Endothelial cell of umbilical vein (primary cell): Measurements from ENCODE around the gene COL23A1. TPM values are rescaled to one million over a fixed set of nuclear protein-coding genes. Genes with fewer than 3 reads are reported as not detected.
"Not testable (repeated sequence)": the region's sequence is repeated elsewhere in the genome, so short reads cannot be mapped to it uniquely, and the experiment has no call there.

ENCODE experiments used
- BruUV-seq: library from RNA; stranded (reverse); fragments of 400-500 nt; replicated peaks from 2 replicates; lab custom pipeline; 2021; lab: Mats Ljungman, UMichigan
- CTCF ChIA-PET: fragments of 300-600, 350-600 bp; sonication (Branson Sonifier 250); formaldehyde crosslinking; loops from one replicate; lab custom pipeline; 2021; ENCODE audit warnings: antibody characterized with exemption, inconsistent platforms; lab: Charles Lee
- POLR2A ChIA-PET: fragments of 300-600, 350-600 bp; sonication (Branson Sonifier 250); formaldehyde crosslinking; loops from one replicate; lab custom pipeline; 2021; ENCODE audit warnings: antibody characterized with exemption, inconsistent platforms; lab: Charles Lee
- DNase-seq: peaks from one replicate; pipeline ENCODE4 v3.0.0-alpha.2; 2011; ENCODE audit warnings: low read depth, low spot score
- FAIRE-seq: peaks from 2 replicates; lab custom pipeline; 2011; peaks lifted over from hg19 to GRCh38; lab: Jason Lieb, UNC
- H2AFZ ChIP-seq: 2 replicates; pipeline ENCODE4 v1.6.0; 2012; ENCODE audit warnings: low read depth, low read length, control low read depth, inconsistent platforms
- H3K27ac ChIP-seq: 2 replicates; pipeline ENCODE4 v1.5.1; 2011; ENCODE audit warnings: low read depth, mild to moderate bottlenecking, control low read depth, low read length, moderate library complexity; ENCODE audit not compliant: insufficient read depth
- H3K27me3 ChIP-seq, 2 experiments: 2 replicates each; pipeline versions ENCODE4 v1.6.0 to v1.6.1; 2011; ENCODE audit warnings: low read length in 2 of 2, mixed read lengths in 1 of 2; ENCODE audit not compliant: control insufficient read depth in 2 of 2, insufficient read depth in 2 of 2
- H3K36me3 ChIP-seq, 2 experiments: 2 replicates in 1 of 2; 3 replicates in 1 of 2; pipeline ENCODE4 v1.5.1; 2011; ENCODE audit warnings: low read length in 2 of 2, mild to moderate bottlenecking in 1 of 2, moderate library complexity in 1 of 2; ENCODE audit not compliant: control insufficient read depth in 2 of 2, insufficient read depth in 2 of 2; ENCODE audit errors: extremely low read depth in 1 of 2
- H3K4me1 ChIP-seq: 3 replicates; pipeline ENCODE4 v1.5.1; 2011; ENCODE audit warnings: mild to moderate bottlenecking, low read length; ENCODE audit not compliant: control insufficient read depth, insufficient read depth; ENCODE audit errors: extremely low read depth
- H3K4me2 ChIP-seq: 2 replicates; pipeline ENCODE4 v1.6.1; 2011; ENCODE audit warnings: low read length, control low read depth, mixed read lengths; ENCODE audit not compliant: insufficient read depth
- H3K4me3 ChIP-seq, 3 experiments: fragments of 200-600 bp in 1 of 3; sonication (generic), shearing (Covaris generic) in 1 of 3; replicated peaks in 1 of 3; 2 replicates each; pipeline ENCODE4 v1.5.1; 2011 to 2016; ENCODE audit warnings: control low read depth in 3 of 3, low read length in 3 of 3, mild to moderate bottlenecking in 2 of 3, inconsistent platforms in 1 of 3, low read depth in 1 of 3, moderate library complexity in 1 of 3; ENCODE audit not compliant: insufficient read depth in 1 of 3
- H3K79me2 ChIP-seq: 2 replicates; pipeline ENCODE4 v1.6.0; 2012; ENCODE audit warnings: low read length, inconsistent platforms; ENCODE audit not compliant: control insufficient read depth, insufficient read depth
- H3K9ac ChIP-seq: replicated peaks from 2 replicates; pipeline ENCODE3; 2011; ENCODE audit warnings: low read length, control low read depth; ENCODE audit not compliant: insufficient read depth; ENCODE audit errors: extremely low read depth
- H3K9me1 ChIP-seq: replicated peaks from 3 replicates; pipeline ENCODE4 v1.6.0; 2011; ENCODE audit warnings: mild to moderate bottlenecking, low read length; ENCODE audit not compliant: control insufficient read depth, insufficient read depth; ENCODE audit errors: extremely low read depth
- H3K9me3 ChIP-seq: replicated peaks from 2 replicates; pipeline ENCODE4 v1.5.1; 2012; ENCODE audit warnings: low read length, inconsistent platforms; ENCODE audit not compliant: control insufficient read depth, insufficient read depth
- H4K20me1 ChIP-seq: replicated peaks from 2 replicates; pipeline ENCODE3; 2011; ENCODE audit warnings: mild to moderate bottlenecking, low read length; ENCODE audit not compliant: control insufficient read depth, insufficient read depth; ENCODE audit errors: extremely low read depth
- EZH2 ChIP-seq: IDR thresholded peaks from 2 replicates; pipeline ENCODE4 v1.6.1; 2012; ENCODE audit warnings: borderline replicate concordance, low read depth, mild to moderate bottlenecking, moderate library complexity, low read length, inconsistent platforms; ENCODE audit not compliant: severe bottlenecking
- FOS ChIP-seq: IDR thresholded peaks from 2 replicates; pipeline ENCODE4 v1.6.1; 2011; ENCODE audit warnings: mild to moderate bottlenecking, low read length, moderate library complexity, borderline replicate concordance; ENCODE audit not compliant: insufficient read depth
- GATA2 ChIP-seq: IDR thresholded peaks from 2 replicates; pipeline ENCODE4 v1.7.0; 2011; ENCODE audit warnings: low read depth, mild to moderate bottlenecking, moderate library complexity, mixed read lengths, low read length; ENCODE audit not compliant: insufficient read length, insufficient read depth
- JUN ChIP-seq: IDR thresholded peaks from 2 replicates; pipeline ENCODE4 v1.6.1; 2011; ENCODE audit warnings: borderline replicate concordance, low read depth; ENCODE audit not compliant: insufficient read length, insufficient read depth
- MYC ChIP-seq: IDR thresholded peaks from one replicate; pipeline ENCODE4 v1.6.1; 2011; ENCODE audit warnings: mild to moderate bottlenecking, low read depth, low read length
- POLR2A ChIP-seq: IDR thresholded peaks from 2 replicates; pipeline ENCODE4 v1.6.1; 2012; ENCODE audit warnings: low read depth, mild to moderate bottlenecking, control low read depth, low read length
- POLR2AphosphoS5 ChIP-seq: IDR thresholded peaks from 2 replicates; pipeline ENCODE4 v1.6.1; 2012; ENCODE audit warnings: low read depth, mild to moderate bottlenecking, control low read depth, low read length, moderate library complexity; ENCODE audit not compliant: insufficient read depth
- dilution Hi-C: fragments of 300-500 bp; cut with MboI; formaldehyde crosslinking; loops from one replicate; pipeline ENCODE4 v1.15.0; 2019; ENCODE audit warnings: low sequenced_read_pairs; ENCODE audit not compliant: extremely low pct_ligation_motif_present
- intact Hi-C: fragments of 100-400 bp; cut with micrococcal nuclease; formaldehyde crosslinking; loops from one replicate; pipeline ENCODE4 v1.10.0; 2022
- polyA plus RNA-seq, 4 experiments: library from polyadenylated mRNA; depleted of rRNA in 3 of 4; stranded (reverse) in 3 of 4; unstranded in 1 of 4; fragments of >200 nt; gene quantifications; 2 replicates each; pipeline versions ENCODE4 v1.2.1 to v1.2.3, GENCODE V29; 2011 to 2012; ENCODE audit warnings: missing spikeins in 1 of 4
- total RNA-seq: library from RNA; stranded (reverse); gene quantifications from 2 replicates; pipeline ENCODE4 v1.2.3, GENCODE V29; 2021
- TF ChIP-seq, protein P1 (sequence below), 2 donors: IDR thresholded peaks; 1 replicate in 1 of 2; 2 replicates in 1 of 2; pipeline ENCODE4 v1.5.1; 2011; ENCODE audit warnings: low read length in 2 of 2, mild to moderate bottlenecking in 2 of 2, moderate library complexity in 2 of 2, control low read depth in 1 of 2, inconsistent platforms in 1 of 2, low read depth in 1 of 2; ENCODE audit not compliant: insufficient read depth in 1 of 2; ENCODE audit errors: extremely low read depth in 1 of 2
- TF ChIP-seq, protein P2 (sequence below): IDR thresholded peaks from 2 replicates; pipeline ENCODE4 v1.6.1; 2011; ENCODE audit not compliant: insufficient read depth, insufficient read length

Gene COL23A1
- total and polyA plus RNA-seq, 2 donors (not counting 3 experiments of a cell fraction or from before 2014, with no cell fraction given): not detected

DNA sequence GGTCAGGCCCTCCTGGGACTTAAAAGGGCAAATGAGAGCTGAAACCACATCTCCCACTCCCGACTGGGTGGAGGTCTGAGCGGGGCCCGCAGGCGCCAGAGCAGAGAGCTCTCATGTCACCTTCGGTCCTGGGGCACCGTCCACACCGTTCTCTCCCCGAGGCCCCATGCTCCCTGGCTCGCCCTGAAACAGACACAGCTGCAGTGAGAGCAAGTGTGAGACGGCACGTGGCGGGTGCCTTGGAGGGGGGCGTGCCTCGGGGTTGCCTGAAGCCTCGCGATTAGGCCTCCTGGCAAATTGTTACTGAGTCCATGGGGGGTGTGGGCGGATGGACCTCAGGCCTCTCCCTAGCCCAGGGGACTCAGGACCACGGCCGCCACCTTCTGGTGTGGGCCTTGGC lies 333.4 kb downstream of the COL23A1 start:
- H3K9me1 ChIP-seq: no peaks in the 10 kb centered on the region
- no TSS peak for BruUV-seq
- H3K9me3 ChIP-seq: no peaks in the 10 kb centered on the region
- no peaks in the 10 kb centered on the region for H3K4me1 ChIP-seq
- no peaks in the 10 kb centered on the region for H3K79me2 ChIP-seq
- H3K36me3 ChIP-seq: no peaks in the 10 kb centered on the region
- POLR2A ChIA-PET: no interaction called here
- dilution Hi-C loops (no loop called here), intact Hi-C loops (no loop called here)
- H2AFZ ChIP-seq: no peak overlapping the region
- H3K27ac ChIP-seq: no peak overlapping the region
- TF ChIP-seq, protein P1, sequence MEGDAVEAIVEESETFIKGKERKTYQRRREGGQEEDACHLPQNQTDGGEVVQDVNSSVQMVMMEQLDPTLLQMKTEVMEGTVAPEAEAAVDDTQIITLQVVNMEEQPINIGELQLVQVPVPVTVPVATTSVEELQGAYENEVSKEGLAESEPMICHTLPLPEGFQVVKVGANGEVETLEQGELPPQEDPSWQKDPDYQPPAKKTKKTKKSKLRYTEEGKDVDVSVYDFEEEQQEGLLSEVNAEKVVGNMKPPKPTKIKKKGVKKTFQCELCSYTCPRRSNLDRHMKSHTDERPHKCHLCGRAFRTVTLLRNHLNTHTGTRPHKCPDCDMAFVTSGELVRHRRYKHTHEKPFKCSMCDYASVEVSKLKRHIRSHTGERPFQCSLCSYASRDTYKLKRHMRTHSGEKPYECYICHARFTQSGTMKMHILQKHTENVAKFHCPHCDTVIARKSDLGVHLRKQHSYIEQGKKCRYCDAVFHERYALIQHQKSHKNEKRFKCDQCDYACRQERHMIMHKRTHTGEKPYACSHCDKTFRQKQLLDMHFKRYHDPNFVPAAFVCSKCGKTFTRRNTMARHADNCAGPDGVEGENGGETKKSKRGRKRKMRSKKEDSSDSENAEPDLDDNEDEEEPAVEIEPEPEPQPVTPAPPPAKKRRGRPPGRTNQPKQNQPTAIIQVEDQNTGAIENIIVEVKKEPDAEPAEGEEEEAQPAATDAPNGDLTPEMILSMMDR (IDR thresholded peaks at IDR 0.05; ENCODE audit: extremely low read depth in 1 of 2, insufficient read depth in 1 of 2, low read depth in 1 of 2, low read length in 2 of 2): no peak
- TF ChIP-seq GATA2 (no peak), MYC (no peak), POLR2AphosphoS5 (no peak), JUN (no peak), FOS (no peak), EZH2 (no peak), POLR2A (no peak)
- TF ChIP-seq, protein P2, sequence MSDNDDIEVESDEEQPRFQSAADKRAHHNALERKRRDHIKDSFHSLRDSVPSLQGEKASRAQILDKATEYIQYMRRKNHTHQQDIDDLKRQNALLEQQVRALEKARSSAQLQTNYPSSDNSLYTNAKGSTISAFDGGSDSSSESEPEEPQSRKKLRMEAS: no peak
- DNase-seq (no peak), FAIRE-seq (no peak)
- H3K27me3 ChIP-seq: no peaks in the 10 kb centered on the region
- no peaks in the 10 kb centered on the region for H4K20me1 ChIP-seq
- no peak overlapping the region for H3K9ac ChIP-seq
- no peak overlapping the region for H3K4me3 ChIP-seq
- no peak overlapping the region for H3K4me2 ChIP-seq
- CTCF ChIA-PET: interaction anchor here (1.1 kb wide), 1 partner anchor 22 kb away, joined by 3 read pairs; no protein-coding TSS in a partner anchor

DNA sequence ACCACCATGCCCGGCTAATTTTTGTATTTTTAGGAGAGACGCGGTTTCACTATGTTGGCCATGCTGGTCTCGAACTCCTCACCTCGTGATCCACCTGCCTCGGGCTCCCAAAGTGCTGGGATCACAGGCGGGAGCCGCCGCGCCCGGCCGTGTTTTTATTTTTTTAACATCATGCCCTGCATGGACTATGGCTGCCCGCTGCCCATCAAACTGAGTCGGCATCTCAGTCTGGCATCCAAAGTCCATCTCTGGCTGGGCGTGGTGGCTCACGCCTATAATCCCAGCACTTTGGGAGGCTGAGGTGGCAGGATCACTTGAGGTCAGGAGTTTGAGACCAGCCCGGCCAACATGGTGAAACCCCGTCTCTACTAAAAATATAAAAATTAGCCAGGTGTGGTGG lies 336.6 kb downstream of the COL23A1 start:
- H4K20me1 ChIP-seq, intact Hi-C loops, FAIRE-seq, H3K79me2 ChIP-seq, H3K27me3 ChIP-seq, CTCF ChIA-PET, H3K4me3 ChIP-seq, BruUV-seq, DNase-seq, POLR2A ChIA-PET, H2AFZ ChIP-seq, H3K4me2 ChIP-seq, H3K9me1 ChIP-seq, H3K4me1 ChIP-seq, H3K9me3 ChIP-seq, H3K9ac ChIP-seq, H3K36me3 ChIP-seq, H3K27ac ChIP-seq, dilution Hi-C loops: not testable (repeated sequence)
